GM12873 (cell line): Measurements from ENCODE around the gene PLB1.
A peak's percentile ranks its signal among the peaks of the same experiment; 100 is the strongest.

ENCODE experiments used
- TF ChIP-seq, protein P1 (sequence below): IDR thresholded peaks from 2 replicates; pipeline ENCODE4 v1.5.1; 2012; ENCODE audit warnings: low read depth, mild to moderate bottlenecking, moderate library complexity, low read length, control low read depth; ENCODE audit not compliant: insufficient read depth; ENCODE audit errors: missing control alignments

PLB1 gene

DNA sequence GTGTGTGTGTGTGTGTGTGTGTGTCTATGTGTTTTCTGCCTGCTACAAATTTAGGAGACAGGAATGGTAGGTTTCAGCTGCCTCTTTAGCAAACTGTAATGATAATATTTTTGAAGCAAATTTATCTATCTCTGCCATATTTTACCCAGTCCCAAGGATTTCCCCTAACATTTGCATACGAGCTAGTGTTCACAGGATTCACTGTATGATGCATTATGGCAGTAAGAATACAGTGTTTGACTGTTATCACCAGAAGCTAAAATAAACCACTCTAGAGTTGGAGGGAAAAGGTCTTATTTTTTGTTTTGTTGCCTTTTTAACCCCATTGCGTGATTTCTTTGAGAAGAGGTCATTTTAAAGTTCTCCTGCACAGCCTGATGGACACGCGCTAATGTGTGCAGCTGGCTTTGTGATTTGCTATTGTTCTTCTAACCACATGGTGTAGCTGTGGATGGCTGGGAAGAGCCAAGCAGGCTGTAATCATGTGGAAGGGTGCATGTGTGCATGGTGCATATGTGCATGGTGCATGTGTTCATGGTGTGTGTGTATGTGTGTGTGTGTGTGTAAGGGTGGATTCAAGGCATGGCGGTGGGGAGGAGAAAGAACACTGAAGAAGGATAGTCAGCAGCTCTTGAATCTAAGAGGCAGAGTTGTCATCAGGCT is 62.4 kb downstream of the PLB1 start:
- TF ChIP-seq, protein P1, sequence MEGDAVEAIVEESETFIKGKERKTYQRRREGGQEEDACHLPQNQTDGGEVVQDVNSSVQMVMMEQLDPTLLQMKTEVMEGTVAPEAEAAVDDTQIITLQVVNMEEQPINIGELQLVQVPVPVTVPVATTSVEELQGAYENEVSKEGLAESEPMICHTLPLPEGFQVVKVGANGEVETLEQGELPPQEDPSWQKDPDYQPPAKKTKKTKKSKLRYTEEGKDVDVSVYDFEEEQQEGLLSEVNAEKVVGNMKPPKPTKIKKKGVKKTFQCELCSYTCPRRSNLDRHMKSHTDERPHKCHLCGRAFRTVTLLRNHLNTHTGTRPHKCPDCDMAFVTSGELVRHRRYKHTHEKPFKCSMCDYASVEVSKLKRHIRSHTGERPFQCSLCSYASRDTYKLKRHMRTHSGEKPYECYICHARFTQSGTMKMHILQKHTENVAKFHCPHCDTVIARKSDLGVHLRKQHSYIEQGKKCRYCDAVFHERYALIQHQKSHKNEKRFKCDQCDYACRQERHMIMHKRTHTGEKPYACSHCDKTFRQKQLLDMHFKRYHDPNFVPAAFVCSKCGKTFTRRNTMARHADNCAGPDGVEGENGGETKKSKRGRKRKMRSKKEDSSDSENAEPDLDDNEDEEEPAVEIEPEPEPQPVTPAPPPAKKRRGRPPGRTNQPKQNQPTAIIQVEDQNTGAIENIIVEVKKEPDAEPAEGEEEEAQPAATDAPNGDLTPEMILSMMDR, result no peak

DNA sequence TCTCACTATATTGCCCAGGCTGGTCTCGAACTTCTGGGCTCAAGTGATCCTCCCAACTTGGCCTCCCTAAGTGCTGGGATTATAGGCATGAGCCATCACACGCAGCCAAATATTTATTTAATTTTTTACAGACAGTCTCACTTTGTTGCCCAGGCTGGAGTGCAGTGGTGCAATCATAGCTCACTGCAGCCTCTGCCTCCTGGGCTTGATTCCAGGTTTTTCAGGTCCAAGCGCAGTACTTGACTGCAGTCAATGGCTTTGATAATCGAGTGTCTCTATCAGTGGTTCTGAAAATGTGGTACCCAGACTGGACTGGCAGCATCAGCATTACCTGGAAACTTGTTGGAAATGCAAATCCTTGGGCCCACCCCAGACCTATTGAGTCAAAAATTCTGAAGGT is 63.1 kb downstream of the PLB1 start:
- TF ChIP-seq, protein P1, result no peak

DNA sequence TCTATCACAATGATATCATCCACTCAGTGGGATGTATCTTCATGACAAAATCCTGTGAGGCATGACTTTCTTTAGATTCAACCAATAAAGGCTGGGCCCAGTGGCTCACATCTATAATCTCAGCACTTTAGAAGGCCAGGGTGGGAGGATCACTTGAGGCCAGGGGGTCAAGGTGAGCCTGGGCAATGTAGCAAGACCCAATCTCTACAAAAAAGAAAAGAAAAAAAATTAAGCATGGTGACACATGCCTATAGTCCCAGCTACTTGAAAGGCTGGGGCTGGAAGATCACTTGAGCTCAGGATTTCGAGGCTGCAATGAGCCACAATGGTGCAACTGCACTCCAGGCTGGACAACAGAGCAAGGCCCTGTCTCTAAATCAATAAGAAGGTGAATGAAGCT is 68.0 kb downstream of the PLB1 start:
- TF ChIP-seq, protein P1, result no peak

DNA sequence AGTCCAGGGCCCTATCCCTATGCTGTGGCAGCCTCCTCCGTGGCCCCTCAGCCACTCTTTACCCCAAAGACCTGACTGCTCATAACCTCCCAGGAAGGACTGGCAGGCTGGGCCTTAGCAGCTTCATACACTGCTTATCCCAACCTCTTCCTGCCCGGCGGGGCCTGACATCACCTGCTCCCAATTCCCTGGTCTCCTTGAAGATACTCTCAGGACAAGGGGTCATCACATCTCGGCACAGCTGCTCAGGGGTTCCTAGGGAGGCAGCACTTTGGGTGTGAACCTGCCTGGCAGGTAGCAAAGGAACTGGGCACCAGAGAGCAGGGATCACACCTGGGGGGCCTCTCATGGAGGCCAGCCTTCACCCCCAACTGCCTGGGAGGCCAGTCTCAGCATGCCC is 68.5 kb downstream of the PLB1 start:
- TF ChIP-seq, protein P1, result no peak

DNA sequence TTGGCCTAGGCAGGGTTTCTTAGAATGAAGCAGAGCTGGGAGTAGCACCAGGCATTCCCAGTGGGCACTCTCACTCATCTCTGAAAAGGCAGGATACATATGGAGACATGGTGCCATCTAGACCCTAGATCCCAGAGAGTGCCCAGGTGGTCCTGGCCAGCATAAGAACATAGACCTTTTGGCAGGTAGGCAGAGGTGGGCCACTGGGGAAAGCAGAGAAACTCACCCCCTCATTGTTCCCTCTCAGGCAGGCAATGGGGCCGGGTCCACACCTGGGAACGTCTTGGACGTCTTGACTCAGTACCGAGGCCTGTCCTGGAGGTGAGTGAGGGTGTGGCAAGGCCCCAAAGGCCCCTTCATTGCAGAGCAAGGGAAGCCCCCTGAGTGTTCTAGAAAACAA is 69.2 kb downstream of the PLB1 start:
- TF ChIP-seq, protein P1, result no peak

DNA sequence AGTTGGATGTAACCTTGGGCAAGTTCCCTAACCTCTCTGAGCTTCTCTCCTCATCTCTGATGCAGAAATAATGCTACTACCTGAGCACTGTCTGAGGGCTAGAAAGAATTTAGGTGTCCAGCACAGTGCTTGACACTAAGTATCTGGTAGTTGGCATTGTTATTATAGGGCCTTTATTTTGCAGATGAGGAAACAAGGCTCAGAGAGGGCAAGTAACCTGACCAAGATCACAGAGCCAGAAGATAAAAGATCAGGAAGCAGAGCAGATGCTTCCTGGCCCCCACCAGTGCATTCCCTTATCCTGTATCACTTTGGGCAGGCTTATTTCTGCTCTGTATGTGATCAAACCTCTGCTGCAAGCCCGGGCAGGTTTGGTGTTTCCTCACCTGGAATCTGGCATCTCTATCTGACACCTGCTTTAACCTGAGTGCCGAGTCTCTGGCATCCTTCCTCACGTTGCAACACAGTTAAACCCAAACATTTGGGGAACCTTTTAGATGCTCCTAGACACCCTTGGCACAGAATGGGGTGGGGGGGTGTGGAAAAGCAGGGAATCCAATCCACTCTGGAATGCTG is 69.9 kb downstream of the PLB1 start:
- TF ChIP-seq, protein P1, result no peak

DNA sequence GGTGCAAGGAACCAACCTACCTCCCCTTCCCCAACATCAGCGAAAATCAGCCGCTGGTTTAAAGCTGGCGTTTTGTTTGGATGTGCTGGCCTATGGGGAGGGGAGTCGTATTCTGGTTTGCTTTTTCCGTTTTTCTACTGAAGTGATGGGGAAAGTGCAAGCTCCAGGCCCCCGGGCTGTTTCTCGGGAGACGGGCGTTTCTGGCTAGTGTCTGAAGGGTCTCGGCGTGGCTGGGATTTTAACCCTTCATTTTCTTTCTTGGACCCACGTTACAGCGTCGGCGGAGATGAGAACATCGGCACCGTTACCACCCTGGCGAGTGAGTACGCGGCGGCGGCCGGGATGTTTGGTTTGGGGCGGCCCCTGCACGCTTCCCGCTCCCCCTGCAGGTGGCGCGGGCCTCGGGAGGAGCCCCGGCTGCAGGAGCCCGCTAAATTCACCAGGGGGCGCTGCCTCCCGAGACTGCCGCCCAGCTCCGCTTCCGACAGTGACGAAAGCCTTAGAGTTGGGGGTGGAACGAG is 70.7 kb downstream of the PLB1 start:
- TF ChIP-seq, protein P1, result peak; percentile 95
